KBM-7 (cell line): ENCODE results near the gene LYST.
"Not testable (repeated sequence)": the region's sequence is repeated elsewhere in the genome, so short reads cannot be mapped to it uniquely, and the experiment has no call there.

Experiments
- DNase-seq: peaks from one replicate; pipeline ENCODE4 v3.0.0-alpha.2; 2015
- in situ Hi-C: fragments of 300-500 bp; cut with MboI; formaldehyde crosslinking; loops from 2 replicates; pipeline ENCODE4 v1.14.3; 2020; ENCODE audit warnings: low sequenced_read_pairs, low pct_unique_long_range_greater_than_20kb, mixed read lengths

Gene LYST

GRCh38 chr1:235864469-235864868, 2.2 kb downstream of the LYST start:
- DNase-seq: no peak
- in situ Hi-C loops: no loop called here

- no peak for DNase-seq
- in situ Hi-C loops: no loop called here
Measured at GRCh38 chr1:235863699-235864093, 3.0 kb downstream of the LYST start.

GRCh38 chr1:235861857-235862256, 4.8 kb downstream of the LYST start:
- in situ Hi-C loops: no loop called here
- DNase-seq: no peak

GRCh38 chr1:235860829-235861228, 5.9 kb downstream of the LYST start:
- in situ Hi-C loops: no loop called here
- no peak for DNase-seq

GRCh38 chr1:235859789-235860188, 6.9 kb downstream of the LYST start:
- in situ Hi-C loops: no loop called here
- no peak for DNase-seq

DNA sequence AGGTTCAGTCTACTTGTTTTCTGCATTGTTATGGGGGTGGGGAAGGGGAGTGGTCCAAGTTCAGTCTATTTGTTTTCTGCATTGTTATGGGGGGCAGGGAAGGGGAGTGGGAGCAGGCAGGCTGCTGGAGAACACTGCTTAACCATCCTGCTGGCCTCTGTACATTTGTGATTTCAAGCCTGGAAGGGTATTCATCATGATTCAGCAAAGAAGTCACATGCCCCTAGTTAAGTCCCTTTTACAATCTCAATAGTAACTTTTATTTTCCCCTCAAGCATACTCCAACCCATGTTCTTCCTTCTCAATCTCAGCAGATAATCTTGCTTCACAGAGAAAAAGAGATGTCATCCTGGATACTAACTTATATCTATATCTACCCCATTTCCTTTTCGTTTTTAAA, 7.9 kb downstream of the LYST start:
- in situ Hi-C loops: no loop called here
- no peak for DNase-seq

DNA sequence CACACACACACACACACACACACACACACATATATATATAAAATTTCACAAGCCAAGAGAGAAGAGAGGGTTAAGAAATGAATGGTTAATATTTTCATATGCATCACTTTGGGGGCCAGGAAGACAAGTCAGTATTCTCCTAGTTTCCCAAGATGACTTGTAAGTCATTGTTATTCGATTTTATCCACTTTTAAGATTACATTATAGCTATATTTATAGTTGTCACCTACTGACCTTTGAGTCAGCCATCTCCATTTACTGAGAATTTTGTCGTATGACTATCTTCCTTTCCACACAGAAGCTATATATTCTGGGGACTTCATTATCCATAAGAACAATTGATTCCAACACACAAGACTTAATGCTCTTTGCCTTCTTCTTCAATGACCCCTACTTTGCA, 8.9 kb downstream of the LYST start:
- DNase-seq: no peak
- in situ Hi-C loops: no loop called here

- DNase-seq: no peak
- in situ Hi-C loops: no loop called here
Measured at GRCh38 chr1:235855811-235856429, 10.8 kb downstream of the LYST start.

DNA sequence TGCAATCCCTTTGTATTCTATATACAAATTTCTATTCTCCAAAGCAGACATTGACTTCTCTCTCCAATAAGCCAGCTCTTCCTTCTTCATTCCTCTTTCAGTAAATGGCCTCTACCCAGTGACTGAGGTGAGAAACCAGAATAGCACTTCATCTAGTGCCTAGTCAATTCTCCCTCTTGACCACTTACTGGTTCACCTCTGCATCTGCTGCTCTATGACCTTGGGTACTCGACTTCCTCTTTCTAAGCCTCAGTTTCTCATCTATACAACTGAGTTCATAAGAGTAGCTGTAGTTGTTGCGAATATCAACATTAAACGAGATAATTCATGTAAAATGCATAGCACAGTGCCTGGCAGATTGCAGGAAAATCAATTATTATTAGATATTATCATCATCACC, 12.4 kb downstream of the LYST start:
- DNase-seq: no peak

DNA sequence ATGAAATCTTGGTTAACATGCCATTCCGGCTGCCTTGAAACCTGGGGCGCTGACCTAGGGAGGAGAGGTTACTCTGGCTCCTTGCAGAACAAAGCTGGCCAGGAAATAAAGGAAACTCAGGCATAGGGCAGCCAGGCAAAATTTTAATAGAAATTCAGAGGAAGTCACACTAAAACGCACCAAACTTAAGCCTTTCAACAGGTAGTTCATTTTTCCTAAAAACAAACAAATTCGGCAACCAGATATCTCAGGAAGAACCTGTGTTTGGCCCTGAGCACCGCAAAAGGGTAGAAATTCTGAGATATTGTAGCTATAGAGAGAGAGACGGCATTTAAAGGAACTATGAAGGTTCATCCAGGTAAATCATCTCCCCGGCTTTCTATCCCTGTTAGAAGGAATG, 13.1 kb downstream of the LYST start:
- DNase-seq: no peak
- in situ Hi-C loops: no loop called here

More for the DNA sequence above, 12.4 kb downstream of the LYST start:
- in situ Hi-C loops: no loop called here

DNA sequence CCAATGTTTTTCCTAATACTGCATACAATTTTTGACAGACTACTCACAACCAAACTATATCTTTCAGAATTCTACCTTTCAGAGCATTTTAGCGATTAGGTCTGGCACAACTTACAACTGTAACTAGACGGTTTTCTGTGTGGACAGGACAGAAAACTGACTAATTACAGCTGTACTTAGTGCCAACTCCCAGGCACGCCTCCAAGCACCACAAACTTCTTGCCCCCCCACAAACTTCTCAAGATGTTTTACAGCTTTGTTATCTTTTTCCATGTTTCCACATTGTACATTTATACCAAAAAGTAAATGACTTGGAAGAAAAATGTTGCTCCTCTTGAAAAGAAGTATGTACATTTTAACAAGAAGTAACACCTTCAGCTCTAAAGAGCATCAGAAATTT, 13.8 kb downstream of the LYST start:
- in situ Hi-C loops: no loop called here
- no peak for DNase-seq

- in situ Hi-C loops: no loop called here
- peak; percentile 19 for DNase-seq
Measured at GRCh38 chr1:235851939-235852338, 14.8 kb downstream of the LYST start.

- DNase-seq, in situ Hi-C loops: not testable (repeated sequence)
Measured at GRCh38 chr1:235848251-235848650, 18.5 kb downstream of the LYST start.

GRCh38 chr1:235845656-235846107, 21.0 kb downstream of the LYST start:
- in situ Hi-C loops: not testable (repeated sequence)
- DNase-seq: peak; percentile 56

- DNase-seq: no peak
- in situ Hi-C loops: no loop called here
Measured at GRCh38 chr1:235844776-235845175, 21.9 kb downstream of the LYST start.

DNA sequence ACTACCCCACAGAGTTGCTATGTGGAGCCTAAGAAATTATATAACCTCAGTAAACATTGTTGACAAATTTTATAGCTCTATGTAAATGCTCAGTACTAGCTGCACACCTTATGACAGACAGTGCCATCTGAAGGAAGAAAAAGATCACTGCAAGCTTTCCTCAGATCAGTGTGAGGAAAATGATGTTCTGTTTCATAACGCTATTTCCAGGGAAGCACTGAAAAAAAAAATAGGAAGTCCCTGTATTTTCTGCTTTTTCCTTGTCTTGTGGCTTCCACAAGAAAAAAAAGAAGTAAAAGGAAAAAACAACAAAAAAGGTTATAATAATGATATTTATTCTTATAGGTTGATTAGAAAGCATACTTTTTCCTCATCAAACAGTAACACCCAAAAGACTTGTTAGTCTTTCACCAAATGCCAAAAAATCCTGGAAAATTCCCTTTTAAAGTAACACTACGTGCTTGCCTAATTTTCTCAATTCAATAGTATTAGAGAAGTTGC, 23.2 kb downstream of the LYST start:
- peak; percentile 52 for DNase-seq
- in situ Hi-C loops: no loop called here

DNA sequence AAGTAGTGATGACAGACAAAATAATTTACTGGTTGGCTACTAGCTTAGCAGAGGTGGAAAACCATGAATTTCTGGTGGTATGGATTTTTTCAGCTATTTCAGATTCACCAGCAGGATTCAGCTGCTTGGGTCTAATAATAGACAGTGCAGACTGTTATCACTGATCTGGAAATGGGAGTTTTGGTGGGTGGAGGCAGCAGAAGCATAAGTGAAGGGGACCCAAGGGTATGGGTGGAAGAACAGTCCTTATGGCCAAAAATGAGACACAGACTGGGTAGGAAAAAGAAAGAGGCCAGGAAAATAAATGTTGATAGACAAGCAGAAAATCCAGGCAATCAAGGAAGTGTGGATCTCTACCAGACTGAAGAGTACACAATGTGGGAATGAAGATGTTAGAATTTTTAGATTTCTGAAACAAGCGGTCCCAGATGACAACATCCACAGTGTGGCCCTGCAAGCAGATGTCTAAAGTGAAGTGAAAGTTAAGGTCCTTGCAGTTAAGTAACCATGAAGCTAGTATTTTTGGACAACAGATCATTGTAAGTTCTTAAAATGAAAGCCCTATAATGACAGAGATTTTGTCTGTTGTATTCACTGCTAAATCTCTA, 24.7 kb downstream of the LYST start:
- in situ Hi-C loops: no loop called here
- DNase-seq: no peak

DNA sequence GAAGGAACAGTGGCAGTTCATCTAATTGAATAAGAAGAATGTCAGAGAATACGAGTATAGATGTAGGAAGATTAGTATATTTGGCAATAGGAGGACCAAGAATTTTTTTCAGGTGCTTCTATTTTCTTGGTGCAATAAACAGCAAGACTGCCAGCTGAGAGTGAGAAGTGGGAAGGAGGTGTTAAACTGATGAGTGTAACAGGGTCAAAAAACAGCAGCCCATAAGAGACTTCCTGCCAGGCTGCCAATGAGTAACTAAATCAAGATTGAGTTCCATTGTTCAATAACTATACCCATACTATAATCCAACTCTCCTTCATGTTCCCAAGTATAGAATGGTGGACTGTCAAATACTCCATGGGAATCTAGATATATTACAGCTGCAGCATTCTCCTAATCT, 28.7 kb downstream of the LYST start:
- DNase-seq: no peak
- in situ Hi-C loops: no loop called here

DNA sequence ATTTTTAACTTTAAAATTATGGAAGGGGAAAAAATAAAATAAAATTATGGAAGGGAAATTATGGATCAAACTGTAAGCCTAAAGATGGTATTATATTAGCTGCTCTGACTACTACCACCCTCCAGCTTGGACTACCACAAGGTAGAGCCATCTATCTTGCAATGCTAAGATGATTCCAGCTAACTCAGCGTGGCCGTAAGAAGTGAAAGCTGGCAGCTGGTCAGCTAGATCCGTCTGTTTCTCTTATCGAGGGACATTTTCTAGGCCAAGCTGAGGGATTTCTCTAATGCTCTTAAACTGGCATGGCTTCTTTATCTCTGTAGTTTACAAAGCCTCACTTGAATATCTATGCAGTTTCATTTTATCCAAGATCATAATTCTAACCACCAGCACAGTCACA, 31.5 kb downstream of the LYST start:
- in situ Hi-C loops: no loop called here
- no peak for DNase-seq

- DNase-seq: no peak
- in situ Hi-C loops: no loop called here
Measured at GRCh38 chr1:235834620-235835019, 32.1 kb downstream of the LYST start.

DNA sequence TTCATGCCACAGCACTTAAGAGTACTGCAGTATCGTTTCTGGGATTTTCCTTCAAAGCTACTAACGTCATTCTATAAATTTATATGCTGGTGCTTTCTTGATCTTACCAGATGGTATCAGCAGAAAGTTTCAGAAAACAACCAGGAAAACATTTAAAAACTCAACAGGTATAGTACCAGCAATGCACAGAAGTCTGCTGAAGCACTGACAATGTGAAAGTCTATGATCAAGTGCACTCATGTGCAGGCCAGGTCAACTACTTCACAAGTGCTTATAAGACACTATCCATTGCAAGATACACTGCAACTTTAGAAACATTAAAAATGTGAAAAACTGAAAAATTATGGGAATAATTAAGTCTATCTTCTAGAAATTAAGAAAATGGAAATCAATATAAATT, 34.7 kb downstream of the LYST start:
- in situ Hi-C loops: no loop called here
- no peak for DNase-seq
